Heart right ventricle (tissue), 16 donors: ENCODE data around the gene PCCB. TPM values are rescaled to one million over a fixed set of nuclear protein-coding genes. Genes with fewer than 3 reads are reported as not detected.
"Not testable (repeated sequence)": the region's sequence is repeated elsewhere in the genome, so short reads cannot be mapped to it uniquely, and the experiment has no call there.

ENCODE experiments used
- ATAC-seq, 8 donors: fragments of 200-7000 bp; cut with Tn5 transposase; one replicate each; pipeline ENCODE4 v1.9.1; 2020; ENCODE audit warnings: mild to moderate bottlenecking in 8 of 8, moderate library complexity in 8 of 8, moderate number of reproducible peaks in 1 of 8
- DNase-seq, 2 donors: peaks; one replicate each; pipeline ENCODE4 v3.0.0-alpha.2; 2020
- H3K27ac ChIP-seq, 10 donors: fragments of 200-600 bp; sonication (generic) in 2 of 10; one replicate each; pipeline versions ENCODE4 v1.5.0 to v1.8.0; 2020 to 2022; ENCODE audit warnings: mild to moderate bottlenecking in 3 of 10
- H3K27me3 ChIP-seq, 7 donors: fragments of 200-600 bp; one replicate each; pipeline ENCODE4 v1.8.0; 2021 to 2022; ENCODE audit warnings: mild to moderate bottlenecking in 2 of 7
- H3K36me3 ChIP-seq, 9 donors: fragments of 200-600 bp; sonication (generic) in 1 of 9; one replicate each; pipeline versions ENCODE4 v1.5.0 to v1.8.0; 2020 to 2022; ENCODE audit warnings: mild to moderate bottlenecking in 2 of 9
- H3K4me1 ChIP-seq, 9 donors: fragments of 200-600 bp; sonication (generic) in 1 of 9; one replicate each; pipeline versions ENCODE4 v1.5.0 to v1.8.0; 2020 to 2022; ENCODE audit warnings: mild to moderate bottlenecking in 4 of 9
- H3K4me3 ChIP-seq, 10 donors: fragments of 200-600 bp; sonication (generic) in 2 of 10; one replicate each; pipeline versions ENCODE4 v1.5.0 to v1.8.0; 2020 to 2022; ENCODE audit warnings: mild to moderate bottlenecking in 7 of 10, moderate library complexity in 2 of 10
- H3K9me3 ChIP-seq, 11 donors: fragments of 200-600 bp in 10 of 11; sonication (generic) in 2 of 11; one replicate each; pipeline versions ENCODE4 v1.5.0 to v1.8.0; 2013 to 2022; ENCODE audit warnings: mild to moderate bottlenecking in 2 of 11, control low read depth in 1 of 11, moderate library complexity in 1 of 11
- CTCF ChIP-seq, 9 donors: fragments of 200-600 bp; sonication (generic) in 2 of 9; IDR thresholded peaks; one replicate each; pipeline versions ENCODE4 v1.5.0 to v1.8.0; 2021 to 2022; ENCODE audit warnings: antibody characterized with exemption in 9 of 9, mild to moderate bottlenecking in 5 of 9, moderate library complexity in 1 of 9
- WGBS, 2 donors: extraction: QIAGEN DNeasy Blood & Tissue Kit; methylation state at CpG; one replicate each; pipeline ENCODE4 v1.1.7; 2013; ENCODE audit warnings: inconsistent platforms in 1 of 2; 5-methylcytosine and 5-hydroxymethylcytosine counted together
- intact Hi-C, 10 donors: fragments of 100-400 bp; cut with DNase I; formaldehyde crosslinking; loops; one replicate each; pipeline versions ENCODE4 v1.11.1 to v1.14.2; 2022
- polyA plus RNA-seq, 2 donors: library from polyadenylated mRNA; stranded (reverse); fragments of 200-250 nt; gene quantifications; one replicate each; pipeline ENCODE4 v1.2.3, GENCODE V29; 2013
- total RNA-seq, 10 donors: library from RNA; stranded (reverse); fragmentation: NEBNext Ultra II Directional in 3 of 10; extraction: Animal tissue kit (Norgen Biotek cat#: 25700) in 3 of 10; gene quantifications; one replicate each; pipeline versions ENCODE4 v1.2.1 to v1.2.4, GENCODE V29; 2021 to 2023
- donor health status: Arrhythmogenic right ventricular cardiomyopathy.
- donor health status: ischemic (EF 13 %, LVEDD 7.1; RV severe dilation, severe dysfunction).
- donor health status: healthy with polysubstance abuse.
- donor health status: DM: no; HTN: yes; CAD: no.
- donor health status: DM: no; HTN: no; CAD: no.
- donor health status: ischemic (EF 25% LVEDD 6.9; RV normal size, moderate dysfunction).
- donor health status: ischemic (EF 25% LVEDD 5.7; RV mildly dilated, moderate dysfunction).
- donor health status: healthy.
- donor health status: DM: yes; HTN: yes; CAD: no.
- donor health status: Ischemic cardiomyopathy.
- donor health status: ischemic (EF 35%, LVEDD 5.7; RV mildly dilated, moderate dysfunction).
- donor health status: nonischemic (EF 11% LVEDD 7.7; RV severe dilation, severe dysfunction).
- donor health status: DM: yes; HTN: yes; CAD: no.
- donor health status: PGD.
- donor health status: ischemic (EF 29% LVEDD 5.4; RV normal size, mild dysfunction).
- donor health status: nonischemic (EF 23%, LVEDD 6.1; RV moderate dilation, normal function).

The PCCB gene
- total and polyA plus RNA-seq, 12 donors, result 17.2 to 163 (median 116) TPM

DNA sequence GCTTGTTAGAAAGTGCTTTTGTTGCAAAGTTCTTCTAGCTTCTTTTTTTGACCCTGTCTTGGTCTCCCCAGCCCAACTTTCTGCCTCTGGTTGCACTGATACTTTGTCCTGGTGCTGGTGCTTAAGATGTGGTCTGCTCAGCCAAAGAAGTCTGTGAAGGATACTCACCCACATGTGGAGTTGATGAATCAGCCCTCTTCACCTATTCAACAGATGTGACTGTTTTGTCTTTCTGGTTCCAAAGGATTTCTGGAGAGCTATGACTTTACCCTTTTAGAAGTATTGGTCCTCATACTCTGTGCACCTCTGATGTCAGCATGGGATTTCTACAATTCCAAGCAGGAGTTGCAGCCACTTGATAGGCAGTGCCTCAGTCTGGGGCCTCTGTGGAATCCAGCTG, 84.1 kb downstream of the PCCB start:
- no peaks in the 10 kb centered on the region for H3K9me3 ChIP-seq
- H3K4me3 ChIP-seq, result no peak overlapping the region
- DNase-seq (no peak), ATAC-seq (peak in 1 of 8 donors; percentile 13)
- H3K27me3 ChIP-seq, result no peaks in the 10 kb centered on the region
- H3K27ac ChIP-seq, result no peak overlapping the region
- H3K4me1 ChIP-seq, result peaks cover 0 to 4% (median 0%) of the 10 kb centered on the region in 9 donors
- intact Hi-C loops, result no loop called here
- TF ChIP-seq CTCF (IDR thresholded peaks at IDR 0.05), result no peak
- H3K36me3 ChIP-seq, result peaks cover 0 to 85% (median 31%) of the 10 kb centered on the region in 9 donors

- peaks cover 0 to 85% (median 31%) of the 10 kb centered on the region in 9 donors for H3K36me3 ChIP-seq
- DNase-seq, H3K27ac ChIP-seq, H3K27me3 ChIP-seq, ATAC-seq, H3K4me1 ChIP-seq, H3K4me3 ChIP-seq, intact Hi-C loops, H3K9me3 ChIP-seq: not testable (repeated sequence)
- WGBS, 2 donors, result 98% methylated on average over 6 of the region's 6 CpGs
Measured at GRCh38 chr3:136334726-136335125, 84.6 kb downstream of the PCCB start.

- Histone ChIP-seq H3K9me3 (no peaks in the 10 kb centered on the region), H3K27ac (no peak overlapping the region), H3K27me3 (no peaks in the 10 kb centered on the region), H3K4me3 (no peak overlapping the region), H3K4me1 (peaks cover 0 to 4% (median 0%) of the 10 kb centered on the region in 9 donors), H3K36me3 (peaks cover 0 to 92% (median 38%) of the 10 kb centered on the region in 9 donors)
- intact Hi-C loops, result no loop called here
- TF ChIP-seq CTCF (IDR thresholded peaks at IDR 0.05), result no peak
- WGBS, 2 donors, result 96 to 97% methylated on average over 4 of the region's 4 CpGs
- ATAC-seq (no peak), DNase-seq (no peak)
Measured at GRCh38 chr3:136336329-136337100, 86.4 kb downstream of the PCCB start.

DNA sequence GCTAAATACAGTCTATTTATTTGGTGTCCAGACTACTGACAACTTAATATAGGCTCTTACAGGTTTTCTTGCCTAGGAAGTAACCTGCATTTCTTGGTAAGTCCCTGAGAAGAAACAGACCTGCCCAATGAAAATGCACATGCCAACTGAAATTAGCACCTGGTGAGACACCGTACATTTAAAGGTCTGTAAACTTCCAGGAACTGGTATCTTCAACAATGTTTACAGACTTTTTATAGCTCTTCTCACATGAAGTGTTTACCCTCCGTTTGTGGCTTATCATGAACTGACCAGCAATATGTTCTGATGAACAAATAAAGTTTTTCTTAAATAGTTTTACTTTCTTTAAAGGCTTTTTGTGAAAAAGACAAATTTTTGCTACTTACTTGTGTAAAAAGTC, 93.3 kb downstream of the PCCB start:
- Histone ChIP-seq H3K36me3 (peaks cover 0 to 99% (median 22%) of the 10 kb centered on the region in 9 donors), H3K9me3 (no peaks in the 10 kb centered on the region), H3K4me1 (peaks cover 0 to 13% (median 10%) of the 10 kb centered on the region in 9 donors), H3K4me3 (no peak overlapping the region), H3K27me3 (no peaks in the 10 kb centered on the region), H3K27ac (peak overlapping the region in 2 of 10 donors; percentile 5 to 17)
- ATAC-seq, result no peak
- DNase-seq, result no peak
- intact Hi-C loops, result no loop called here
- no peak for TF ChIP-seq CTCF (IDR thresholded peaks at IDR 0.05)
- WGBS, 2 donors, result 56 to 69% methylated on average over 2 of the region's 2 CpGs
